OCI-LY3 (cell line): ENCODE measurements around the gene RNF227.

ENCODE experiments used
- EZH2phosphoT487 ChIP-seq: fragments of 200-600 bp; shearing (Covaris generic); IDR thresholded peaks from 2 replicates; pipeline ENCODE4 v1.6.1; 2018; ENCODE audit warnings: antibody characterized with exemption, mixed run types, low read depth
- TF ChIP-seq, protein P1 (sequence below): fragments of 200-600, 300-600 bp; sonication (generic); IDR thresholded peaks from 2 replicates; pipeline ENCODE4 v1.5.1; 2014; ENCODE audit warnings: antibody characterized with exemption, low read length, low read depth

DNA sequence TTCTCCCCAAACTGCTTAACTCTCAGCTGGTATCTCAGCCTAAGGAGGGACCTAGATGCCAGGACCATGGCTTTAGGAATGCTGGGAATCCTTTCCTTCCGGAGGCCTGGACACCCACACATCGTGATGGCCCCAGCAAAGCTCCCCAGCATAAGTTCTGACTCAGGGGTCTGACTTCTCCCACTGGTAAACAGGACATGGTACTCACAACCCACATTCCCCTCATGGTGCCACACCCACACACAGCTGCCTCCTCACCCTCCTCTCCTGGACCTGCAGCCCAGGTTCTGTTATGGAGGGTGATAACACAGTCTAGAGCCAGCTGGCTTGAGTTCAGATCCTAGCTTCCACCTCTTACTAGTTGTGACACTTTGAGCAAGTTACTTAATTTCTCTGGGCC is 719 bp upstream of the RNF227 start:
- TF ChIP-seq, protein P1, sequence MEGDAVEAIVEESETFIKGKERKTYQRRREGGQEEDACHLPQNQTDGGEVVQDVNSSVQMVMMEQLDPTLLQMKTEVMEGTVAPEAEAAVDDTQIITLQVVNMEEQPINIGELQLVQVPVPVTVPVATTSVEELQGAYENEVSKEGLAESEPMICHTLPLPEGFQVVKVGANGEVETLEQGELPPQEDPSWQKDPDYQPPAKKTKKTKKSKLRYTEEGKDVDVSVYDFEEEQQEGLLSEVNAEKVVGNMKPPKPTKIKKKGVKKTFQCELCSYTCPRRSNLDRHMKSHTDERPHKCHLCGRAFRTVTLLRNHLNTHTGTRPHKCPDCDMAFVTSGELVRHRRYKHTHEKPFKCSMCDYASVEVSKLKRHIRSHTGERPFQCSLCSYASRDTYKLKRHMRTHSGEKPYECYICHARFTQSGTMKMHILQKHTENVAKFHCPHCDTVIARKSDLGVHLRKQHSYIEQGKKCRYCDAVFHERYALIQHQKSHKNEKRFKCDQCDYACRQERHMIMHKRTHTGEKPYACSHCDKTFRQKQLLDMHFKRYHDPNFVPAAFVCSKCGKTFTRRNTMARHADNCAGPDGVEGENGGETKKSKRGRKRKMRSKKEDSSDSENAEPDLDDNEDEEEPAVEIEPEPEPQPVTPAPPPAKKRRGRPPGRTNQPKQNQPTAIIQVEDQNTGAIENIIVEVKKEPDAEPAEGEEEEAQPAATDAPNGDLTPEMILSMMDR, result no peak
- TF ChIP-seq EZH2phosphoT487, result no peak
